GM12865 (cell line): ENCODE data around the gene FAM180A.

ENCODE experiments used
- DNase-seq: peaks from one replicate; pipeline ENCODE4 v3.0.0; 2010; ENCODE audit warnings: low read depth
- H3K4me3 ChIP-seq: 2 replicates; pipeline ENCODE4 v1.5.1; 2011; ENCODE audit warnings: mild to moderate bottlenecking, low read depth, low read length, control low read depth
- TF ChIP-seq, protein P1 (sequence below): IDR thresholded peaks from 2 replicates; pipeline ENCODE4 v1.5.1; 2011; ENCODE audit warnings: low read length, control low read depth, low read depth, inconsistent platforms; ENCODE audit not compliant: insufficient read depth; ENCODE audit errors: missing control alignments

FAM180A gene

DNA sequence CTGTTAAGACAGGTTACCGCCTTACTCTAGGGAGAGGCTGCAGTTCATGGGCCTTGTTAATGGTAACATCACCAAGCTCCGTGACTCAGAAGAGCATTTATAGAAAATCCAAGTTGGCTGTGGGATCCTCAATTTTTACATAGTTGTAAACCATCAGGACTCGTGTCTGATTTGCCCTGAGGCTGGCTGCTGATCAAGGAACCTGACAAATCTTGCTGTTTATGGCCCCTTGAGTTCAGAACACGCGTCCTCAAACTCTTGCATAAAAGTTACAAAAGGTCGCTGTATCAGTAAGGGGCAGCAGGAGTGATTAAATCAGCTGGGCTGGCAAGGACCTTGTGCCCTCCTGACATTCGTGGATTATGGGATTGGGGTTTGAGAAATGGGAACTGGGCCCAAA, 25.2 kb downstream of the FAM180A start:
- DNase-seq, result no peak
- TF ChIP-seq, protein P1, sequence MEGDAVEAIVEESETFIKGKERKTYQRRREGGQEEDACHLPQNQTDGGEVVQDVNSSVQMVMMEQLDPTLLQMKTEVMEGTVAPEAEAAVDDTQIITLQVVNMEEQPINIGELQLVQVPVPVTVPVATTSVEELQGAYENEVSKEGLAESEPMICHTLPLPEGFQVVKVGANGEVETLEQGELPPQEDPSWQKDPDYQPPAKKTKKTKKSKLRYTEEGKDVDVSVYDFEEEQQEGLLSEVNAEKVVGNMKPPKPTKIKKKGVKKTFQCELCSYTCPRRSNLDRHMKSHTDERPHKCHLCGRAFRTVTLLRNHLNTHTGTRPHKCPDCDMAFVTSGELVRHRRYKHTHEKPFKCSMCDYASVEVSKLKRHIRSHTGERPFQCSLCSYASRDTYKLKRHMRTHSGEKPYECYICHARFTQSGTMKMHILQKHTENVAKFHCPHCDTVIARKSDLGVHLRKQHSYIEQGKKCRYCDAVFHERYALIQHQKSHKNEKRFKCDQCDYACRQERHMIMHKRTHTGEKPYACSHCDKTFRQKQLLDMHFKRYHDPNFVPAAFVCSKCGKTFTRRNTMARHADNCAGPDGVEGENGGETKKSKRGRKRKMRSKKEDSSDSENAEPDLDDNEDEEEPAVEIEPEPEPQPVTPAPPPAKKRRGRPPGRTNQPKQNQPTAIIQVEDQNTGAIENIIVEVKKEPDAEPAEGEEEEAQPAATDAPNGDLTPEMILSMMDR, result no peak
- no peak overlapping the region for H3K4me3 ChIP-seq

DNA sequence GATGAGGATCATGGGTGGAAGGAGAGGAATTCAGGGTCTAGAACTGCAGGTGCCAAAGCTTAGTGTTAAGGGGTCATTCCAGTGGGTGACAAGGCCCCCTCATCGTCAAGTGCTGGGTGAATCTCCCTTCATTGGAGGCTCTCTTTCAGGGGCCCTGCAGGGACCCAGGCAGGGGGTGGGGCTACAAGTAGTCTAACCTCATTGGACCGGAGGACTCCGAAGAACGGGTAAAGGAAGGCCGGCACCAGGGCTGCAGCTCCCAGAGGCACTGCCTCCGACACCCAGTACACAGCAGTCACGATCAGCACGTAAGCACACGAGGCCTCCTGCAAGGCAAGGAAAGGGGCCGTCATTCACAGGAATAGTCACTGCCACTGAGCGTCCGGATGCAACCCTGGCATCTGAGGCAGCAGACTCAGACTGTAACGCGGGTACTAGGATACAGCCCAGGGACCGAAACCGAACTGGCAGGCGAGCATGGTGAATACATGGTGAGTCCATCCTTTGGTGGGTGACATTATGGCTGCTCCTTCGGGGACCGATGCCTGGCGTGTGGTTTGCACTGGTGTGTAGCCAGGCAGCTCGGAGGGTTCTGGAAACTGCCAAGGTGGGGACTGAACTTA, 27.3 kb downstream of the FAM180A start:
- TF ChIP-seq, protein P1, result no peak
- no peak overlapping the region for H3K4me3 ChIP-seq
- no peak for DNase-seq

DNA sequence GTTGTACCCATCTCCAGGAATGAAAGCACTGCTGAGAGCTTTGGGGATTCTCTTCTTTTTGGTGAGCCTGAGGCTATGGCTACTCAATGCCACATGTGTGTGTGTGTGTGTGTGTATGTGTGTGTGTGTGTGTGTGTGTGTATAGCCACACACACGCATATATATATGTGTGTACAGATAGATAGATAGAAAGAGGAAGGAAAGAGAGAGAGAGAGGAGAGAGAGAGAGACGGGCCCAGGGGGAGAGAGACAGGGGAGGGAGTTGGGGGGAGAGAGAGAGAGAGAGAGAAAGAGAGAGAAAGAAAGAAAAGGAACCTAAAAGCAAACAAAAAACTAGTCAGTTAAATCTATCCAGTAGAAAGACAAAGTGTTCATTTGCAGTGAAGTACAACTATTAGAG, 28.9 kb downstream of the FAM180A start:
- no peak for DNase-seq
- no peak overlapping the region for H3K4me3 ChIP-seq
- TF ChIP-seq, protein P1, result no peak

DNA sequence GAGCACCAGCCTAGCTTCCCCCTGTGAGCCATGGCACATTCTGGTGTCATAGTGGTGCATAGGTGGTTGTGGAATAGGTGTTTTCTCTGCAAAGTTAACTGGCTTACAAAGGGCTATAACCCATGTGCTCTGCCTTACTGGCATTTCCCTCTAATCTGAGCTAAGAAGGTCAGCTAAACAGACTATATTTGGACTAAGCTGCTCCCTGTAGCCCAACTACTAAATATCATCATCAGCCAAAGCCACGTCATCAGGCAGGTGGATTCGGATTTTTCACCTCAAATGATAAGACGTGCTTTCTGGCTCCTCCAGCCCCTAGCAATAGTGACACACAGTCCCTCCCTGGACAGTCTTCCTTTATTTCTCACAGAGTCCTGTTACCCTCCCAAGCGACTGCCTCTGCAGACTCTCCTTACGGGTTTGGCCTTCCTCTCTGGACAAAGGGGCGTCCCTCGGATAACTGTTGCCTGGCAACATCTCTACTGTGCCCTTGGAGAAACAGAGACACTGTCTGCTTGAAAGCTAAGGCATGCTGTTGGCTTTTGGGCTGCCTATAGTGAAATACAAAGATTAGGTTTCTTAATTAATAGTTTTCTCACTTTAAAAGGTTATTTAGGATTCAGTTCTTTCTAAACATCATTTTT, 29.7 kb downstream of the FAM180A start:
- no peak for DNase-seq
- TF ChIP-seq, protein P1, result no peak
- no peak overlapping the region for H3K4me3 ChIP-seq

DNA sequence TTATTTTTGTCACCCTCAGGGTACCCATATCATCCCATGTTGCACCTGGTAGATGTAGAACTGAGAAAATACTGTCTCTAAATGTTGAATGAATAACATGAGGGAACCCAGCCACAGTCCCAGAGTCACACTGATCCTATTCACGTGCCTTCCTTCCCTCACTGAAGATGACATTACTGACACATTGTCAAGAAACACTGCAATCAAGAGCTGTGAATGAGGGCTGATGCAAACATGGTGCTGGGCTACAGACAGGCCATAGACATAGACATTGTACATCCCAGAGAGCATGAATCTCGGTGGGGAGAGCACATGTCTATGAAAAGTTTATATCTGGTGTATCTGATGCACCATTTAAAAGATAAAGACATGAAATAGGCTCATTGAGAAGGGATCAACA, 30.4 kb downstream of the FAM180A start:
- H3K4me3 ChIP-seq, result no peak overlapping the region
- DNase-seq, result no peak
- TF ChIP-seq, protein P1, result no peak

DNA sequence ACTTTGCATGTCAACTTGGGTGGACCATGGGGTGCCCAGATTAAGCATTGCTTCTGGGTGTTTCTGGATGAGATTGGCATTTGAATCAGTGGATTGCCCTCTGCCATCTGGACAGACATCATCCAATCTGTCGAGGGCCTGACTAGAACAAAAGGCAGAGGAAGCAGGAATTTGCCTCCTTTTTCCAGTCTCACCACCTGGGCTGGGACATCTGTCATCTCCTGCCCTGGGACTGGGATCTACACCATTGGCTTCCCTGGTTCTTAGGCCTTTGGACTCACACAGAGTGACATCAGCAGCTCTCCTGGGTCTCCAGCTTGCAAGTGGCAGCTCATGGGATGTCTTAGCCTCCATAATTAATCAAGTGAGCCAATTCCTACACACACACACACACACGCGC, 30.9 kb downstream of the FAM180A start:
- TF ChIP-seq, protein P1, result no peak
- DNase-seq, result no peak
- no peak overlapping the region for H3K4me3 ChIP-seq
